OCI-LY7 (cell line): Measurements from ENCODE around the gene ADGRF1. TPM values are rescaled to one million over a fixed set of nuclear protein-coding genes. Genes with fewer than 3 reads are reported as not detected.

Experiments
- BruUV-seq: library from RNA; stranded (reverse); fragments of 400-500 nt; replicated peaks from 2 replicates; lab custom pipeline; 2021; lab: Mats Ljungman, UMichigan
- CTCF ChIA-PET: fragments of 300-600 bp; sonication (Branson Sonifier 250); formaldehyde crosslinking; loops from one replicate; lab custom pipeline; 2022; ENCODE audit warnings: antibody characterized with exemption; ENCODE audit not compliant: unreplicated experiment; lab: Charles Lee
- POLR2A ChIA-PET: fragments of 300-600 bp; sonication (Branson Sonifier 250); formaldehyde crosslinking; loops from one replicate; lab custom pipeline; 2022; ENCODE audit warnings: antibody characterized with exemption; lab: Charles Lee
- DNase-seq: peaks from one replicate; pipeline ENCODE4 v3.0.0-alpha.2; 2015; ENCODE audit warnings: low spot score
- H2AFZ ChIP-seq: fragments of 200-600 bp; sonication (generic), shearing (Covaris generic); 2 replicates; pipeline ENCODE4 v1.6.1; 2014; ENCODE audit warnings: mild to moderate bottlenecking, antibody characterized with exemption, low read length, moderate library complexity
- H3K27ac ChIP-seq: fragments of 200-600 bp; sonication (generic); 2 replicates; pipeline ENCODE4 v1.5.1; 2014; ENCODE audit warnings: mixed run types, low read depth, mild to moderate bottlenecking, moderate library complexity, low read length, inconsistent platforms; ENCODE audit not compliant: poor library complexity, severe bottlenecking
- H3K36me3 ChIP-seq: fragments of 200-600 bp; sonication (generic); 2 replicates; pipeline ENCODE4 v1.6.1; 2014; ENCODE audit warnings: mild to moderate bottlenecking, antibody characterized with exemption, low read length, moderate library complexity, mixed read lengths; ENCODE audit not compliant: insufficient read depth
- H3K4me1 ChIP-seq: fragments of 200-600 bp; sonication (generic); 2 replicates; pipeline ENCODE4 v1.5.1; 2014; ENCODE audit warnings: mild to moderate bottlenecking, low read length; ENCODE audit not compliant: insufficient read depth, poor library complexity, severe bottlenecking
- H3K4me2 ChIP-seq: fragments of 200-600 bp; sonication (generic); 2 replicates; pipeline ENCODE4 v1.6.1; 2014; ENCODE audit warnings: mild to moderate bottlenecking, low read length
- H3K4me3 ChIP-seq: fragments of 200-600 bp; sonication (generic); 2 replicates; pipeline ENCODE4 v1.5.1; 2014; ENCODE audit warnings: mild to moderate bottlenecking, low read depth, low read length; ENCODE audit not compliant: poor library complexity, severe bottlenecking
- H3K79me2 ChIP-seq: fragments of 200-600 bp; sonication (generic); 2 replicates; pipeline ENCODE4 v1.6.1; 2016; ENCODE audit warnings: low read depth, mild to moderate bottlenecking, low read length, moderate library complexity, mixed read lengths; ENCODE audit not compliant: insufficient read depth
- H3K9me2 ChIP-seq: fragments of 200-600 bp; sonication (generic); 2 replicates; pipeline ENCODE4 v1.6.1; 2016; ENCODE audit warnings: mild to moderate bottlenecking, low read length, mixed read lengths; ENCODE audit not compliant: insufficient read depth
- H3K9me3 ChIP-seq: fragments of 200-600 bp; sonication (generic); 2 replicates; pipeline ENCODE4 v1.6.1; 2014; ENCODE audit warnings: mild to moderate bottlenecking, mixed run types, low read length, mixed read lengths
- H4K20me1 ChIP-seq: fragments of 200-600 bp; sonication (generic); 2 replicates; pipeline ENCODE4 v1.6.1; 2014; ENCODE audit warnings: mild to moderate bottlenecking, antibody characterized with exemption, low read length, moderate library complexity, mixed read lengths; ENCODE audit not compliant: insufficient read depth
- CTCF ChIP-seq: fragments of 200-600 bp; sonication (generic); conservative IDR thresholded peaks from 2 replicates; pipeline ENCODE4 v1.5.1; 2014; ENCODE audit warnings: mild to moderate bottlenecking, antibody characterized with exemption, low read length, moderate library complexity, mixed read lengths
- EZH2phosphoT487 ChIP-seq: fragments of 200-600 bp; sonication (generic); IDR thresholded peaks from 2 replicates; pipeline ENCODE4 v1.6.1; 2018; ENCODE audit warnings: low read depth, borderline replicate concordance, mild to moderate bottlenecking, mixed run types, antibody characterized with exemption, low read length, moderate library complexity, mixed read lengths
- intact Hi-C: fragments of 100-400 bp; cut with micrococcal nuclease; formaldehyde crosslinking; loops from one replicate; pipeline ENCODE4 v1.10.0; 2022; ENCODE audit not compliant: unreplicated experiment
- total RNA-seq, 2 experiments: library from RNA; depleted of rRNA in 1 of 2; stranded (reverse); fragments of >200 nt in 1 of 2; shearing (Covaris generic) in 1 of 2; gene quantifications; 2 replicates each; pipeline ENCODE4 v1.2.3, GENCODE V29; 2014 to 2022

The ADGRF1 gene
- total RNA-seq, 2 experiments from 2014 or later, result not detected

- no TSS peak for BruUV-seq
- TF ChIP-seq EZH2phosphoT487 (no peak), CTCF (no peak)
- no peaks in the 10 kb centered on the region for H3K79me2 ChIP-seq
- peak overlapping the region; percentile 67; the same call in 1 of the 2 replicates for H2AFZ ChIP-seq
- intact Hi-C loops, result loop anchor here (2.0 to 10.0 kb wide), 3 partner anchors 62 to 635 kb away; no protein-coding TSS in a partner anchor
- H3K4me3 ChIP-seq, result no peak overlapping the region
- no peak overlapping the region for H3K27ac ChIP-seq
- H3K36me3 ChIP-seq, result no peaks in the 10 kb centered on the region
- no peaks in the 10 kb centered on the region for H3K4me1 ChIP-seq
- 0 out of 2 replicates have a peak overlapping the region, but pooled peaks have one; percentile 14 for H3K4me2 ChIP-seq
- CTCF ChIA-PET, result interaction anchor here (0.6 kb wide), 1 partner anchor 50 kb away, joined by 4 read pairs; no protein-coding TSS in a partner anchor
- no peaks in the 10 kb centered on the region for H4K20me1 ChIP-seq
- POLR2A ChIA-PET, result interaction anchor here (0.5 to 0.6 kb wide), 2 partner anchors 11 to 25 kb away, joined by 3 to 4 read pairs; no protein-coding TSS in a partner anchor
- H3K9me2 ChIP-seq, result no peaks in the 10 kb centered on the region
- H3K9me3 ChIP-seq, result no peaks in the 10 kb centered on the region
- no peak for DNase-seq
These were observed 5.0 kb upstream of the ADGRF1 start for GRCh38 chr6:47047097-47047478.

- no peak for TF ChIP-seq CTCF
- no peak for TF ChIP-seq EZH2phosphoT487
- ChIA-PET POLR2A (interaction anchor here (0.7 to 1.0 kb wide), 2 partner anchors 9 to 292 kb away, joined by 3 read pairs; no protein-coding TSS in a partner anchor), CTCF (no interaction called here)
- Histone ChIP-seq H3K9me2 (no peaks in the 10 kb centered on the region), H4K20me1 (no peaks in the 10 kb centered on the region), H3K4me3 (no peak overlapping the region), H3K79me2 (no peaks in the 10 kb centered on the region), H3K9me3 (no peaks in the 10 kb centered on the region), H3K27ac (no peak overlapping the region), H3K4me2 (no peak overlapping the region), H3K4me1 (no peaks in the 10 kb centered on the region), H3K36me3 (no peaks in the 10 kb centered on the region), H2AFZ (no peak overlapping the region)
- DNase-seq, result no peak
- BruUV-seq, result no TSS peak
- intact Hi-C loops, result loop anchor here (10.0 kb wide), 1 partner anchor 60 kb away; no protein-coding TSS in a partner anchor
These were observed 2.3 kb upstream of the ADGRF1 start for GRCh38 chr6:47044397-47044796.

GRCh38 chr6:47043286-47043685, 1.2 kb upstream of the ADGRF1 start:
- no peak overlapping the region for H3K27ac ChIP-seq
- no peak overlapping the region for H3K4me2 ChIP-seq
- ChIA-PET POLR2A (interaction anchor here (0.7 kb wide), 1 partner anchor 1012 kb away, joined by 4 read pairs; no protein-coding TSS in a partner anchor), CTCF (no interaction called here)
- H2AFZ ChIP-seq, result no peak overlapping the region
- TF ChIP-seq EZH2phosphoT487 (no peak), CTCF (no peak)
- intact Hi-C loops, result loop anchor here (10.0 kb wide), 1 partner anchor 58 kb away; no protein-coding TSS in a partner anchor
- H3K4me3 ChIP-seq, result no peak overlapping the region
- no peaks in the 10 kb centered on the region for H3K36me3 ChIP-seq
- no peaks in the 10 kb centered on the region for H3K4me1 ChIP-seq
- no peaks in the 10 kb centered on the region for H4K20me1 ChIP-seq
- no peaks in the 10 kb centered on the region for H3K9me2 ChIP-seq
- DNase-seq, result peak; percentile 11
- H3K79me2 ChIP-seq, result no peaks in the 10 kb centered on the region
- no TSS peak for BruUV-seq
- no peaks in the 10 kb centered on the region for H3K9me3 ChIP-seq
